Thoracic aorta (tissue), 2 donors: Measurements from ENCODE around the gene CRYL1. TPM values are rescaled to one million over a fixed set of nuclear protein-coding genes. Genes with fewer than 3 reads are reported as not detected.

ENCODE experiments used
- ATAC-seq: fragments of 150-250 bp; one replicate; pipeline ENCODE4 v1.8.0; 2017; ENCODE audit warnings: low read depth; ENCODE audit not compliant: insufficient number of reproducible peaks, low FRiP score
- DNase-seq: peaks from one replicate; pipeline ENCODE4 v3.0.0-alpha.2; 2020; ENCODE audit warnings: low spot score
- H3K27ac ChIP-seq, 2 donors: fragments of 200-600 bp; sonication (generic); 1 replicate in 1 of 2; 2 replicates in 1 of 2; pipeline ENCODE4 v1.5.1; 2016; ENCODE audit warnings: mild to moderate bottlenecking in 2 of 2, moderate library complexity in 2 of 2
- H3K27me3 ChIP-seq: fragments of 200-600 bp; sonication (generic); replicated peaks from 2 replicates; pipeline ENCODE4 v1.6.0; 2016; ENCODE audit warnings: mild to moderate bottlenecking; ENCODE audit not compliant: insufficient read depth
- H3K36me3 ChIP-seq: fragments of 200-600 bp; sonication (generic); one replicate; pipeline ENCODE4 v1.5.1; 2016
- H3K4me1 ChIP-seq, 2 donors: fragments of 200-600 bp; sonication (generic); 1 replicate in 1 of 2; 2 replicates in 1 of 2; pipeline versions ENCODE4 v1.5.1 to v1.6.0; 2016; ENCODE audit warnings: low read depth in 2 of 2, mild to moderate bottlenecking in 1 of 2; ENCODE audit not compliant: control insufficient read depth in 1 of 2
- H3K4me3 ChIP-seq: fragments of 200-600 bp; sonication (generic); 2 replicates; pipeline ENCODE4 v1.5.1; 2016; ENCODE audit warnings: mild to moderate bottlenecking
- H3K9me3 ChIP-seq: fragments of 200-600 bp; sonication (generic); 2 replicates; pipeline ENCODE4 v1.5.1; 2016
- CTCF ChIP-seq: fragments of 200-600 bp; sonication (generic); IDR thresholded peaks from one replicate; pipeline ENCODE4 v1.5.1; 2019; ENCODE audit warnings: antibody characterized with exemption
- total RNA-seq, 2 donors: library from RNA; depleted of rRNA; stranded (reverse); fragments of >200 nt; gene quantifications; one replicate each; pipeline versions ENCODE4 v1.1.0 to v1.2.3, GENCODE V29; 2016

CRYL1 gene
- total RNA-seq, 2 donors from 2014 or later: 38.9 to 57.4 TPM

GRCh38 chr13:20518660-20519100 lies 7.0 kb downstream of the CRYL1 start:
- Histone ChIP-seq H3K9me3 (no peaks in the 10 kb centered on the region), H3K4me1 (peaks cover 0 to 6% of the 10 kb centered on the region in 2 donors), H3K27me3 (no peaks in the 10 kb centered on the region), H3K4me3 (no peak overlapping the region), H3K27ac (no peak overlapping the region), H3K36me3 (no peaks in the 10 kb centered on the region)
- TF ChIP-seq CTCF: no peak
- no peak for ATAC-seq
- DNase-seq: no peak

GRCh38 chr13:20514866-20515265 lies 10.8 kb downstream of the CRYL1 start:
- H3K36me3 ChIP-seq: peaks cover 11% of the 10 kb centered on the region
- no peak overlapping the region for H3K4me3 ChIP-seq
- no peak for TF ChIP-seq CTCF
- H3K27me3 ChIP-seq: no peaks in the 10 kb centered on the region
- H3K9me3 ChIP-seq: no peaks in the 10 kb centered on the region
- peaks cover 0 to 6% of the 10 kb centered on the region in 2 donors for H3K4me1 ChIP-seq
- ATAC-seq (no peak), DNase-seq (no peak)
- H3K27ac ChIP-seq: no peak overlapping the region

- no peaks in the 10 kb centered on the region for H3K9me3 ChIP-seq
- peaks cover 0 to under 1% of the 10 kb centered on the region in 2 donors for H3K4me1 ChIP-seq
- no peak overlapping the region for H3K27ac ChIP-seq
- ATAC-seq (no peak), DNase-seq (no peak)
- H3K36me3 ChIP-seq: peaks cover 11% of the 10 kb centered on the region
- H3K4me3 ChIP-seq: no peak overlapping the region
- TF ChIP-seq CTCF: no peak
- no peaks in the 10 kb centered on the region for H3K27me3 ChIP-seq
Measured at GRCh38 chr13:20513466-20513995, 12.1 kb downstream of the CRYL1 start.

- DNase-seq: no peak
- Histone ChIP-seq H3K4me3 (no peak overlapping the region), H3K36me3 (peaks cover 11% of the 10 kb centered on the region), H3K27me3 (no peaks in the 10 kb centered on the region), H3K27ac (no peak overlapping the region), H3K4me1 (no peaks in the 10 kb centered on the region), H3K9me3 (no peaks in the 10 kb centered on the region)
- no peak for TF ChIP-seq CTCF
- ATAC-seq: no peak
Measured at GRCh38 chr13:20512042-20512683, 13.5 kb downstream of the CRYL1 start.

DNA sequence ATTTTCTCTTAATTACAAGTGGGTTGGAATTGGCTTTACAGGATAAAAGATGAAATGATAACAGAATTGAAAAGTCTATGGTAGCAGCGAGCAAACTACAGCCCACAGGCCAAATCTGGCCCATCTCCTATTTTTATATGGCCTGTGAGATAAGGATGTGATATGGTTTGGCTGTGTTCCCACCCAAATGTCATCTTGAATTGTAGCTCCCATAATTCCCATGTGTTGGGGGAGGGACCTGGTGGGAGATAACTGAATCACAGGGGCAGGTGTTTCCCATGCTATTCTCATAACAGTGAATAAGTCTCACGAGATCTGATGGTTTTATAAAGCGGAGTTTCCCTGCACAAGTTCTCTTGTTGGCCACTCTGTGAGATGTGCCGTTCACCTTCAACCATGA lies 19.0 kb downstream of the CRYL1 start:
- no peak overlapping the region for H3K4me3 ChIP-seq
- no peak overlapping the region for H3K27ac ChIP-seq
- DNase-seq (no peak), ATAC-seq (no peak)
- H3K9me3 ChIP-seq: no peaks in the 10 kb centered on the region
- H3K4me1 ChIP-seq: no peaks in the 10 kb centered on the region
- TF ChIP-seq CTCF: no peak
- H3K36me3 ChIP-seq: peaks cover 6% of the 10 kb centered on the region
- no peaks in the 10 kb centered on the region for H3K27me3 ChIP-seq
